ENCODE results near the gene UBE2F. TPM values are rescaled to one million over a fixed set of nuclear protein-coding genes. Genes with fewer than 3 reads are reported as not detected.

Gene UBE2F
- total RNA-seq, 1 donor from 2014 or later, result 51.4 TPM

Other genes starting within 250 kb of the UBE2F start
- 1.8 TPM for gene RBM44, start 168.2 kb upstream of the UBE2F start, total RNA-seq
- 11.1 TPM for gene RAMP1, start 107.4 kb upstream of the UBE2F start, total RNA-seq
- 13.0 TPM for gene SCLY, start 94.0 kb downstream of the UBE2F start, total RNA-seq
- 0.35 TPM for gene ESPNL, start 133.3 kb downstream of the UBE2F start, total RNA-seq
- gene KLHL30, start 171.7 kb downstream of the UBE2F start, total RNA-seq, result 0.90 TPM
- gene ERFE, start 192.0 kb downstream of the UBE2F start, total RNA-seq, result not detected
- gene ILKAP, start 236.7 kb downstream of the UBE2F start, total RNA-seq, result 47.2 TPM

Measured in upper lobe of right lung (tissue), 1 donor.